RWPE1 (cell line): Measurements from ENCODE around the gene RASGRP4.
"Not testable (repeated sequence)": the region's sequence is repeated elsewhere in the genome, so short reads cannot be mapped to it uniquely, and the experiment has no call there.

ENCODE experiments used
- CTCF ChIA-PET: fragments of 350-600 bp; sonication (Branson Sonifier 250); formaldehyde crosslinking; extraction: SDS; loops from one replicate; lab custom pipeline; 2021; lab: Yijun Ruan, JAX
- POLR2A ChIA-PET: fragments of 400-600 bp; formaldehyde crosslinking; extraction: SDS; loops from one replicate; lab custom pipeline; 2020; ENCODE audit warnings: antibody characterized with exemption; ENCODE audit not compliant: low non-redundant PET; lab: Yijun Ruan, JAX
- DNase-seq: peaks from one replicate; pipeline ENCODE4 v3.0.0; 2012; ENCODE audit warnings: low spot score
- H3K27ac ChIP-seq: fragments of 450-650 bp; 2 replicates; pipeline ENCODE4 v1.5.1; 2017
- TF ChIP-seq, protein P1 (sequence below): fragments of 450-650 bp; conservative IDR thresholded peaks from 2 replicates; pipeline ENCODE4 v1.5.1; 2017; ENCODE audit warnings: low read depth, mild to moderate bottlenecking

RASGRP4 gene, protein sequence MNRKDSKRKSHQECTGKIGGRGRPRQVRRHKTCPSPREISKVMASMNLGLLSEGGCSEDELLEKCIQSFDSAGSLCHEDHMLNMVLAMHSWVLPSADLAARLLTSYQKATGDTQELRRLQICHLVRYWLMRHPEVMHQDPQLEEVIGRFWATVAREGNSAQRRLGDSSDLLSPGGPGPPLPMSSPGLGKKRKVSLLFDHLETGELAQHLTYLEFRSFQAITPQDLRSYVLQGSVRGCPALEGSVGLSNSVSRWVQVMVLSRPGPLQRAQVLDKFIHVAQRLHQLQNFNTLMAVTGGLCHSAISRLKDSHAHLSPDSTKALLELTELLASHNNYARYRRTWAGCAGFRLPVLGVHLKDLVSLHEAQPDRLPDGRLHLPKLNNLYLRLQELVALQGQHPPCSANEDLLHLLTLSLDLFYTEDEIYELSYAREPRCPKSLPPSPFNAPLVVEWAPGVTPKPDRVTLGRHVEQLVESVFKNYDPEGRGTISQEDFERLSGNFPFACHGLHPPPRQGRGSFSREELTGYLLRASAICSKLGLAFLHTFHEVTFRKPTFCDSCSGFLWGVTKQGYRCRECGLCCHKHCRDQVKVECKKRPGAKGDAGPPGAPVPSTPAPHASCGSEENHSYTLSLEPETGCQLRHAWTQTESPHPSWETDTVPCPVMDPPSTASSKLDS

DNA sequence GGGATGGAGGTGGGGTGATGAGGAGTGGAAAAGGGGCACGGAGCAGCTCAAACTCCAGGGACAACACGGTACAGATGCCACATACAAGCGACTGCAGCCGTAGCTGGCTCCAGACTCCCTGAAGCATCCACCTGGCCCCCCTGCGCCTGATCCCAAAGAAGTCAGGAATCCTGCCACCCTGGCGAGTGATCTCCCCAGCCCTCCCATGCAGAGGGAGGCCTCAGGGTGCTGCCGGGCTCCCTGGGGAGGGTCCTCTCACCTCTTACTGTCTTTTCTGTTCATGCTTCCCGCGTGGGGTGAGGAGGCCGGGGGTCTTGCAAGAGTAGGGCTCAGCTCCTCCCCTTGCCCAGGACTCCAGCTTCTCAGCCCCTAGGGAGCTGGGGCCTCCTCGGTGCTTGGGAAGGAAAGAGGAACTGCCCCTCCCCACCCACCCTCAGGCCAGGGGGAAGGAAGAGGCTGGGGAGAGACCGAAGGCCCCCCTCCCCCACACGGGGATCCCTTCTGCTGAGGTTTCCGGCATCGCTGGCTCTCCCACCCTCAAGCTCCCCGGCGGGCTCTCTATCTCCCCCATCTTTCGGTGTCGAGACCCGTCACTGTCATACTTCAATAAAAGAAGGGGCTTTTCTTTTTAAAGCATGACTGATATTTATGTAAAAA lies at the start of gene RASGRP4:
Gene RASGRP4 (minus strand): TSS at position 410 of the 657 bp plus-strand sequence. CDS start 128 bp downstream, at position 282.
- POLR2A ChIA-PET = no interaction called here
- CTCF ChIA-PET = interaction anchor here (0.9 kb wide), 1 partner anchor 536 kb away, joined by 5 read pairs; no protein-coding TSS in a partner anchor
- H3K27ac ChIP-seq = no peak within 1 kb of the TSS
- no peak for DNase-seq
- TF ChIP-seq, protein P1, sequence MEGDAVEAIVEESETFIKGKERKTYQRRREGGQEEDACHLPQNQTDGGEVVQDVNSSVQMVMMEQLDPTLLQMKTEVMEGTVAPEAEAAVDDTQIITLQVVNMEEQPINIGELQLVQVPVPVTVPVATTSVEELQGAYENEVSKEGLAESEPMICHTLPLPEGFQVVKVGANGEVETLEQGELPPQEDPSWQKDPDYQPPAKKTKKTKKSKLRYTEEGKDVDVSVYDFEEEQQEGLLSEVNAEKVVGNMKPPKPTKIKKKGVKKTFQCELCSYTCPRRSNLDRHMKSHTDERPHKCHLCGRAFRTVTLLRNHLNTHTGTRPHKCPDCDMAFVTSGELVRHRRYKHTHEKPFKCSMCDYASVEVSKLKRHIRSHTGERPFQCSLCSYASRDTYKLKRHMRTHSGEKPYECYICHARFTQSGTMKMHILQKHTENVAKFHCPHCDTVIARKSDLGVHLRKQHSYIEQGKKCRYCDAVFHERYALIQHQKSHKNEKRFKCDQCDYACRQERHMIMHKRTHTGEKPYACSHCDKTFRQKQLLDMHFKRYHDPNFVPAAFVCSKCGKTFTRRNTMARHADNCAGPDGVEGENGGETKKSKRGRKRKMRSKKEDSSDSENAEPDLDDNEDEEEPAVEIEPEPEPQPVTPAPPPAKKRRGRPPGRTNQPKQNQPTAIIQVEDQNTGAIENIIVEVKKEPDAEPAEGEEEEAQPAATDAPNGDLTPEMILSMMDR = no peak

GRCh38 chr19:38475176-38475575 lies 49.2 kb upstream of the RASGRP4 start:
- TF ChIP-seq, protein P1 = no peak
- H3K27ac ChIP-seq = no peak overlapping the region
- CTCF ChIA-PET = no interaction called here
- POLR2A ChIA-PET = no interaction called here
- DNase-seq = no peak

- POLR2A ChIA-PET = no interaction called here
- H3K27ac ChIP-seq = no peak overlapping the region
- CTCF ChIA-PET = no interaction called here
- no peak for DNase-seq
- TF ChIP-seq, protein P1 = no peak
These were observed 47.2 kb upstream of the RASGRP4 start for GRCh38 chr19:38473201-38473600.

DNA sequence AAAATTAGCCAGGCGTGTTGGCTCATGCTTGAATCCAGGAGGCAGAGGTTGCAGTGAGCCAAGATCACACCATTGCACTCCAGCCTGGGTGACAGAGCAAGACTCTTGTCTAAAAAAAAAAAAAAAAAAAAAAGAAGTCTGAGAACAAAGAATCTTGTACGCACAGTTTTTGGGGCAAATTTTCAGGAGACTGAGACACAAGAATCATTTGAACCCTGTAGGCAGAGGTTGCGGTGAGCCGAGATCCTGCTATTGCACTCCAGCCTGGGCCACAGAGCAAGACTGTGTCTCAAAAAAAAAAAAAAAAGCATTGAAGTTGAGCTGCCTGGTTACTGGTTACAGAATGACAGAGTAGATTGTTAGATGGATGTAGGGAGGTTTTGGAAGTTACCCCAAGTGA lies 46.7 kb upstream of the RASGRP4 start:
- DNase-seq, CTCF ChIA-PET, POLR2A ChIA-PET, H3K27ac ChIP-seq: not testable (repeated sequence)

- ChIA-PET CTCF (interaction anchor here (0.6 kb wide), 1 partner anchor 27 kb away, joined by 6 read pairs; no protein-coding TSS in a partner anchor), POLR2A (no interaction called here)
- TF ChIP-seq, protein P1 = no peak
- H3K27ac ChIP-seq = no peak overlapping the region
- DNase-seq = no peak
These were observed 44.9 kb upstream of the RASGRP4 start for GRCh38 chr19:38470788-38471480.

DNA sequence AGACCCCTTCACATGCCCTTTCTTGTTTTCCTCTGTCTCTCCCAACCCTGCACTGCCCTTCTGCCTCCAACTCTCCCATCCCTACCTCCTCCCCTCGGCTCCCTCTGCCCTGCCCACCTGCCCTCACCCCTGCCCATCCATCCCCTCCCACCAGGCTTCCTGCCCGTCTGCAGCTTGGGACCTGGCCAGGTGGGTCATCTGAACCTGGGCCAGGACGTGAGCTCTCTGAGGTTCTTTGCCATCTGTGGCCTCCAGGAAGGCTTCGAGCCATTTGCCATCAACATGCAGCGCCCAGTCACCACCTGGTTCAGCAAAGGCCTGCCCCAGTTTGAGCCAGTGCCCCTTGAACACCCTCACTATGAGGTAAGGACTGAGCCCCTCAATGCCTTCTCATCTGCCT lies 43.1 kb upstream of the RASGRP4 start:
- DNase-seq = no peak
- POLR2A ChIA-PET = no interaction called here
- H3K27ac ChIP-seq = no peak overlapping the region
- CTCF ChIA-PET = interaction anchor here (0.6 kb wide), 1 partner anchor 301 kb away, joined by 3 read pairs; no protein-coding TSS in a partner anchor
- TF ChIP-seq, protein P1 = no peak
